Peyer's patch (tissue), 4 donors: ENCODE measurements around the gene KCNK2. TPM values are rescaled to one million over a fixed set of nuclear protein-coding genes. Genes with fewer than 3 reads are reported as not detected.

Experiments used
- DNase-seq, 3 donors: peaks; one replicate each; pipeline ENCODE4 v3.0.0-alpha.2; 2017 to 2019
- H3K27ac ChIP-seq, 4 donors: fragments of 200-600 bp; sonication (generic); one replicate each; pipeline ENCODE4 v1.5.1; 2016 to 2019
- H3K27me3 ChIP-seq, 2 donors: fragments of 200-600 bp; sonication (generic); one replicate each; pipeline ENCODE4 v1.5.1; 2019
- H3K36me3 ChIP-seq, 3 donors: fragments of 200-600 bp; sonication (generic); one replicate each; pipeline ENCODE4 v1.5.1; 2016 to 2019
- H3K4me1 ChIP-seq, 4 donors: fragments of 200-600 bp; sonication (generic); one replicate each; pipeline ENCODE4 v1.5.1; 2016 to 2019
- H3K4me3 ChIP-seq, 4 donors: fragments of 200-600 bp; sonication (generic); 1 replicate in 3 of 4; 2 replicates in 1 of 4; pipeline ENCODE4 v1.5.1; 2016 to 2019; ENCODE audit warnings: mild to moderate bottlenecking in 1 of 4
- H3K9me3 ChIP-seq, 4 donors: fragments of 200-600 bp; sonication (generic); one replicate each; pipeline ENCODE4 v1.5.1; 2016 to 2019; ENCODE audit warnings: mild to moderate bottlenecking in 1 of 4
- POLR2A ChIP-seq, 2 donors: fragments of 450-650 bp; IDR thresholded peaks; one replicate each; pipeline ENCODE4 v1.5.1; 2017; ENCODE audit warnings: antibody characterized with exemption in 2 of 2, mild to moderate bottlenecking in 2 of 2, moderate library complexity in 2 of 2
- total RNA-seq, 4 donors: library from RNA; depleted of rRNA; stranded (reverse); fragments of >200 nt; gene quantifications; one replicate each; pipeline ENCODE4 v1.1.0, GENCODE V29; 2016
- TF ChIP-seq, protein P1 (sequence below), 6 experiments: fragments of 450-650 bp in 4 of 6; fragments of 200-600 bp in 2 of 6; sonication (generic) in 1 of 6; IDR thresholded peaks; one replicate each; pipeline ENCODE4 v1.5.1; 2017 to 2019; ENCODE audit warnings: antibody characterized with exemption in 6 of 6, mild to moderate bottlenecking in 3 of 6, moderate library complexity in 1 of 6

Gene KCNK2
- total RNA-seq, 4 donors from 2014 or later = 0.53 to 0.94 (median 0.57) TPM; not detected in 1

DNA sequence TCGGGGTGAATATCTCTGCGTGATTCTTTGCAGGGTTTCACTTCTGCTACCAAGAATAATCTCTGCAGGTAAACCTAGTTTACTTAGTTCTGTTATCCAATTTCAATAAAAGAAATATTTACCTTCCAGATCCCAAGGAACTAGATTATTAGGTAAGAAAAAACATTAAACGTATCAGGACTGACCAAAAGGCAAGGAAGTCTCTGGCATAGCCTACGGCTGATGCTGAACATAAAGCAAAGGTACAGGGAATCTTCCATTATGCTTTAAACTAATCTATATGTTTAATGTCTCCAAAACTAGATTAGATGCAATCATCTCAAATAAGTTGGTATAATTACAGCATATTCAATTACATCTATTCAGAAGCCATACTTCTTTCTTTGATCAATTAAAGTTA lies 168.9 kb downstream of the KCNK2 start:
- TF ChIP-seq POLR2A (IDR thresholded peaks at IDR 0.05) = no peak
- Histone ChIP-seq H3K4me1 (no peaks in the 10 kb centered on the region), H3K9me3 (no peaks in the 10 kb centered on the region), H3K27me3 (no peaks in the 10 kb centered on the region), H3K4me3 (no peak overlapping the region), H3K36me3 (no peaks in the 10 kb centered on the region), H3K27ac (no peak overlapping the region)
- no peak for DNase-seq

DNA sequence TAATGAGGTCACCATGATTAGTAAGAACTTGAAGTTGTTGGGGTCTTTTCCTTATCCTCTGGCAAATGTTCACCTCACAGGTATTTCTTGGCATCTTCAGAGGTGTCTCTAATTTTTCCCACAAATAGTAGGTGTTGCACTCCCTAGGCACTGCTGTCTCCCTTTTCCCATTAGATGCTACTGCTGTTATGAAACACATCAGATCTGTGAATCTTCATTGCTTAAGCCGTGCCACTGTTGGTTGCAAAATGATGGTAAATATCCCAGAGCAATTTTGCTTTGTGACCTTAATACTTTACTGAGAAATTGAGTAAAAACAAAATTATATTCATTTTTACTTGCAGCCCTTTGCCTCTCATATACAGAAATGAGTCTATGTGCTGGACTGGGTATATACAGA lies 169.6 kb downstream of the KCNK2 start:
- DNase-seq = no peak
- H3K4me1 ChIP-seq = no peaks in the 10 kb centered on the region
- no peaks in the 10 kb centered on the region for H3K36me3 ChIP-seq
- TF ChIP-seq POLR2A (IDR thresholded peaks at IDR 0.05) = no peak
- TF ChIP-seq, protein P1, sequence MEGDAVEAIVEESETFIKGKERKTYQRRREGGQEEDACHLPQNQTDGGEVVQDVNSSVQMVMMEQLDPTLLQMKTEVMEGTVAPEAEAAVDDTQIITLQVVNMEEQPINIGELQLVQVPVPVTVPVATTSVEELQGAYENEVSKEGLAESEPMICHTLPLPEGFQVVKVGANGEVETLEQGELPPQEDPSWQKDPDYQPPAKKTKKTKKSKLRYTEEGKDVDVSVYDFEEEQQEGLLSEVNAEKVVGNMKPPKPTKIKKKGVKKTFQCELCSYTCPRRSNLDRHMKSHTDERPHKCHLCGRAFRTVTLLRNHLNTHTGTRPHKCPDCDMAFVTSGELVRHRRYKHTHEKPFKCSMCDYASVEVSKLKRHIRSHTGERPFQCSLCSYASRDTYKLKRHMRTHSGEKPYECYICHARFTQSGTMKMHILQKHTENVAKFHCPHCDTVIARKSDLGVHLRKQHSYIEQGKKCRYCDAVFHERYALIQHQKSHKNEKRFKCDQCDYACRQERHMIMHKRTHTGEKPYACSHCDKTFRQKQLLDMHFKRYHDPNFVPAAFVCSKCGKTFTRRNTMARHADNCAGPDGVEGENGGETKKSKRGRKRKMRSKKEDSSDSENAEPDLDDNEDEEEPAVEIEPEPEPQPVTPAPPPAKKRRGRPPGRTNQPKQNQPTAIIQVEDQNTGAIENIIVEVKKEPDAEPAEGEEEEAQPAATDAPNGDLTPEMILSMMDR (IDR thresholded peaks at IDR 0.05) = no peak
- H3K27ac ChIP-seq = no peak overlapping the region
- no peaks in the 10 kb centered on the region for H3K27me3 ChIP-seq
- H3K9me3 ChIP-seq = no peaks in the 10 kb centered on the region
- no peak overlapping the region for H3K4me3 ChIP-seq

DNA sequence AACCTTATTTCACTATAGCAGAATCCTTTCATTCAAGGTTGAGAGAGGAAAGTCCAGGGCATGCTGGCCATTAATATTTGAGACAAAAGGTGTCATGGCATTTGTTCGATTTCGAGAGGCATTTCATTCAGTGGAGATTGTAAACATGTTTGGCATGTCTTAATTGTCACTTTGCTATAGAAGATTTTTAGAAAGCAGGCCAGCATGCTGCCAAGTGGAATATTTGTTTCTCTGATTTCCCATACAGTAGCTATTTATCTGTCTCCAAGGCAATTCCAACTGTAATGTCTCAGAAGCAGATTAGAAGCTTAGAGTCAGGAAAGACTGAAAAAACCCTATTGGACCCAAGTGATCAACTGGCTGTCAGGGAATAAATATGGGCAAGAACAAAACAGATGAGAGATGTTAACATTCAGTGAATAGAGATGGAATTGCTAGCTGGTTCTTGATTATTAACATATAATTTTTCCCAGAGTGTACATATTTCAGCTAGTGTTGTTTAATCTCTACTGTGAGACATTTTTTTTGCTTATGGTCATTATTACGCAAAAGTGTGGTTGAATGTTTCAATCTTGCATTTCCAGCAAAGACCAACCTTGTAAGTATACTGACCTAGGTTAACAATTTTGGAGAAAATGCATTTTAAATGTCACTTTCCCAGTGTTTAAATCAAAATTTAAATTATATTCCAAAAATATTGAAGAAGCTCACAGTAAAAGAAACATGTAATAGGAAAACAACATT lies 174.6 kb downstream of the KCNK2 start:
- H3K27ac ChIP-seq = no peak overlapping the region
- TF ChIP-seq, protein P1 (IDR thresholded peaks at IDR 0.05) = no peak
- TF ChIP-seq POLR2A (IDR thresholded peaks at IDR 0.05) = no peak
- H3K27me3 ChIP-seq = no peaks in the 10 kb centered on the region
- no peaks in the 10 kb centered on the region for H3K9me3 ChIP-seq
- no peaks in the 10 kb centered on the region for H3K36me3 ChIP-seq
- no peak for DNase-seq
- no peaks in the 10 kb centered on the region for H3K4me1 ChIP-seq
- H3K4me3 ChIP-seq = no peak overlapping the region

DNA sequence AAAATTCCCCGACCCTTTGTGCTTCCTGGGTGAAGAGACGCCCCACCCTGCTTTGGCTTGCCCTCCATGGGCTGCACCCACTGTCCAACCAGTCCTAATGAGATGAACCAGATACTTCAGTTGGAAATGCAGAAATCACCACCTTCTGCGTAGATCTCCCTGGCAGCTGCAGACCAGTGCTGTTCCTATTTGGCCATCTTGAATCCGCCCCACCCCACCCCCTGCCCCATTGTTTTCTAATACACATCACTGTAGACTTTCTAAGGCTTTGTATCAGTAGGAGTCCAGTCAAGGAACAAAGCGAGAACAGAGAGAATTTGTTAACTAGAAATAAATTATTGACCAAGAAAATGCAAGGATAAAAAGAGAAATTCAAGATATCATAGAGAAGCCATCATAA lies 178.2 kb downstream of the KCNK2 start:
- DNase-seq = no peak
- no peak overlapping the region for H3K4me3 ChIP-seq
- H3K27ac ChIP-seq = no peak overlapping the region
- H3K27me3 ChIP-seq = no peaks in the 10 kb centered on the region
- no peaks in the 10 kb centered on the region for H3K9me3 ChIP-seq
- no peak for TF ChIP-seq POLR2A (IDR thresholded peaks at IDR 0.05)
- TF ChIP-seq, protein P1 (IDR thresholded peaks at IDR 0.05) = no peak
- H3K4me1 ChIP-seq = no peaks in the 10 kb centered on the region
- no peaks in the 10 kb centered on the region for H3K36me3 ChIP-seq

DNA sequence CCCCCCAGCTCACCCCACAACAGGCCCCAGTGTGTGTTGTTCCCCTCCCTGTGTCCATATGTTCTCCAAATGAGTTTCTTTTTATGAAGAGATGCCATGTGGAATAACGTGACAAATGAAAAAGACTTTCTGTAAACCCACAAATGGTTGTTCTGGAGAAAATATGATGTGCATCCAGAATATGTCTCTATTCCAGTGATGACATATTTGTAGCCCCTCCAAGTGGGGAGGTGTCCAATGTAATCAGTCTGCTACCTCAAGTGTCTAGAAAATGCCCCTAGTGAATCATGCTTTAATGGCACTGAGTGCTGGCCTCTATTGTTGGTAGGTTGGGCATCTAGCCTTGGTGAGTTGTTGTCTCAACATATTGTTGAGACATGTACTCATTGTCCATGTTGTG lies 179.6 kb downstream of the KCNK2 start:
- Histone ChIP-seq H3K4me3 (no peak overlapping the region), H3K4me1 (no peaks in the 10 kb centered on the region), H3K27ac (no peak overlapping the region), H3K36me3 (no peaks in the 10 kb centered on the region), H3K27me3 (no peaks in the 10 kb centered on the region), H3K9me3 (no peaks in the 10 kb centered on the region)
- DNase-seq = no peak
- TF ChIP-seq, protein P1 (IDR thresholded peaks at IDR 0.05) = no peak
- TF ChIP-seq POLR2A (IDR thresholded peaks at IDR 0.05) = no peak

DNA sequence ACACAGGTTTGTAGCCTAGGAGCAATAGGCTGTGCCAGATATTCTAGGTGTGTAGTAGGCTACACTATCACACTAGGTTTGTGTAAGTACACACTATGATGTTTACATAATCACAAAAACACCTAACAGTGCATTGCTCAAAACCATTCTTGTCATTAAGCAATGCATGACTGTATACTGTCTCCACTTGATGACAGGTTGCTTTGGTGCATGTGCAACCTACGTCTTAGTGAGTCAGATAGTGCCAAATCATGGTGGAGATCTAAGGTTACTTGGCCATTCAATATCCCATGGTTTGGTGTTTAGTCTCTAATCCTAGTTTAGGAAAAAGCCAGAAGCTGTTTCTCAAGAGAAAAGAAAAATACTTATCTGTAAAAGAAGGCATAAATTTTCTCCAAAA lies 181.1 kb downstream of the KCNK2 start:
- Histone ChIP-seq H3K27ac (no peak overlapping the region), H3K36me3 (no peaks in the 10 kb centered on the region), H3K9me3 (no peaks in the 10 kb centered on the region), H3K4me1 (no peaks in the 10 kb centered on the region), H3K27me3 (no peaks in the 10 kb centered on the region), H3K4me3 (no peak overlapping the region)
- no peak for DNase-seq
- TF ChIP-seq, protein P1 (IDR thresholded peaks at IDR 0.05) = no peak
- no peak for TF ChIP-seq POLR2A (IDR thresholded peaks at IDR 0.05)
